ENCODE data around the gene TMED8. TPM values are rescaled to one million over a fixed set of nuclear protein-coding genes. Genes with fewer than 3 reads are reported as not detected.

Gene TMED8
- total RNA-seq, 1 experiment from 2014 or later: 7.6 TPM

DNA sequence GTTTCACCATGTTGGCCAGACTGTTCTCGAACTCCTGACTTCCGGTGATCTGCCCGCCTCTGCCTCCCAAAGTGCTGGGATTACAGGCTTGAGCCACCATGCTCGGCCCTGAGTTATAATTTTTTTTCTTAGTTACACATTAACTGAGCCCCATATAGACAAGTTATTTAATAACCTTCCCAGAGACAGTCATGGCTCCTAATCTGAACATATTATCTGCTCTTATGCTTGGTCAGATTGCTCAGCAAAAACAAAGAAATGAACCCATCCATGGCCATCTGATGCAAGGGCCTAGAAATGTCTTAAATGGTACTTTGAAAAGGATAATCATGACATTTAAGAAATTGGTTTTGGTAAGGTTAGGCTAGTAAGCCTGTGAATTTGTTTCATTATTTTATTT, 13.3 kb upstream of the TMED8 start:
- no peak for DNase-seq (ENCODE audit: low read depth in 1 of 2, low spot score in 2 of 2)
- H3K9me3 ChIP-seq (replicated peaks): no peaks in the 10 kb centered on the region
- no peaks in the 10 kb centered on the region for H3K27me3 ChIP-seq (replicated peaks)

DNA sequence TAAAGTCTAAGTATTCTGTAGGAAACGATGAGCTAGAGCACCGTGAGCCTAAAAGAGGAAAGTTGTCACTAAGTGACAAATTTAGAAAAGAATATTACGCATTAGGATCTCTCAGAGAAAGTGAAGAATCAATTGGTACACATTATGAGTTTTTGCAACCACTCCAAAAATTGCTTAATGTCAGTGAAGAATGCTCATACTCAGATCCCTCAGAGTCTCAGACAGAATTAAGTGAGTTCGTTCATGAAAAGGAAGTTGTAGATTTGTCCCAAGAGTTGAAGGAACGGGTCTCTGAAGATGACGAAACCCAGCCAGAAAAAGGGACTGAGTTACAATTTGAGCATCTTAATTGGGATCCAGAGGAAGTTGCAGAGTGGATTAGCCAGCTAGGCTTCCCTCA, 1.8 kb upstream of the TMED8 start:
- Histone ChIP-seq H3K9me3 (replicated peaks) (no peaks in the 10 kb centered on the region), H3K4me3 (no peak overlapping the region), H3K36me3 (peaks cover 3% of the 10 kb centered on the region; the same call in 1 of the 2 replicates), H3K27ac (no peak overlapping the region), H3K4me1 (replicated peaks) (peaks cover 15% of the 10 kb centered on the region; the same call in 1 of the 2 replicates), H3K27me3 (replicated peaks) (no peaks in the 10 kb centered on the region)
- no peak for DNase-seq (ENCODE audit: low read depth in 1 of 2, low spot score in 2 of 2)

More for the DNA sequence above, 13.3 kb upstream of the TMED8 start:
- Histone ChIP-seq H3K4me1 (replicated peaks) (no peaks in the 10 kb centered on the region), H3K27ac (no peak overlapping the region), H3K4me3 (no peak overlapping the region), H3K36me3 (no peaks in the 10 kb centered on the region)

DNA sequence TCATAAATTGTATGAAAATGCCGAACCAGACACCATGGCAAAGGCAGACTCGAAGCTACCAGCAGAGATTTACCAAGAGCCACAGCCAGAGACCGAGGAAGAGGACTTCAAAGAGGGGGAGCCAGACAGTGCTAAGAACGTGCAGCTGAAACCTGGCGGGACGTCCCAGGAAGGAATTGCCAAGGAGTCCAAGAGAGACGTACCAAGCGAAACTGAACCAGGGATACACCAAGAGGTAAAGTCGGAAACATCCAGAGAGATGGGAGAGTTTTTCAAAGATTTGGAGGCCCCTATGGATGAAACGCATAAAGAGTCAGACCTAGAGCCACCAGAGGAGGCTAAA, 579 bp upstream of the TMED8 start:
- no peak for DNase-seq (ENCODE audit: low read depth in 1 of 2, low spot score in 2 of 2)
- Histone ChIP-seq H3K4me1 (replicated peaks) (peaks cover 15% of the 10 kb centered on the region; the same call in 1 of the 2 replicates), H3K36me3 (peaks cover 3% of the 10 kb centered on the region; the same call in 1 of the 2 replicates), H3K9me3 (replicated peaks) (no peaks in the 10 kb centered on the region), H3K27me3 (replicated peaks) (no peaks in the 10 kb centered on the region), H3K27ac (no peak overlapping the region), H3K4me3 (peak overlapping the region; percentile 68)

- Histone ChIP-seq H3K4me1 (replicated peaks) (peaks cover 15% of the 10 kb centered on the region; the same call in 1 of the 2 replicates), H3K27ac (peak overlapping the region; percentile 59; the same call in 1 of the 2 replicates), H3K4me3 (peak overlapping the region; percentile 68), H3K27me3 (replicated peaks) (no peaks in the 10 kb centered on the region), H3K36me3 (peaks cover 3% of the 10 kb centered on the region; the same call in 1 of the 2 replicates), H3K9me3 (replicated peaks) (no peaks in the 10 kb centered on the region)
- DNase-seq (ENCODE audit: low read depth in 1 of 2, low spot score in 2 of 2): peak in 1 of 2 experiments; percentile 42
Observed at GRCh38 chr14:77375973-77376770, 722 bp downstream of the TMED8 start.

DNA sequence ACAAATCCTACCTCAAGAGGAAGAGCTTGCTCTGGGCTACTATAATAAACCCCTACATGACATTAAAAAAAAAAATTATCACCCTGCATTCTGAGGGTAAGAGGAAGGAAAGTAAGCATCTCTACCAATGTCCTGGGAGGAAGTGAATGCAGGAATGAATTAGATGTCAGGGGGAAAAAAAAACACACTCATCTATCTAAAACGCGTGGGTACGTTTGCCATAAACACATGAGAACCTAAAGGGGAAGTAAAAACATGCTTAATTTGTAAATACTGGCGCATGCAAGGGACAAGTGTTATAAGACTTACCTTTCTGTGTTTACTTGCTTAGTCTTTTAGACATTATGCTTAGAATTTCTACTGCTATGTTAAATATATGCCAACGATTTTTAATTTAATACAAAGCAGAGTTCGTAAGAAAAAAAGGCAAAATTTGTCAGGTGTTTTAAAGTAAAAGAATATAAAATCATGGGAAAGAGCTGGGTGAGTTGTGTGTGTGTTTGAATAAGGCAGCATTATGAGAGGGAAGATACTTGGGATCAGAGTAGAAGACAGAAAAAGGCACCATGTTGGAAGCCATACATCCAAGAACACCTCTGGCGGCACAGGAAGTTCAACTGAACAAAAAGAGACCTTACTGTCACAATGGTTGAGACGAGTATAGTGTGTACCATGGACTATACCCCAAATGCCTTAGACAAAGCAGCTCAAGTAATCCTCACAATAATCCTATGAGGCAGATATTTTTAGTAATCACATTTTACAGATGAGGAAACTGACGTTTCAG, 1.5 kb downstream of the TMED8 start:
- Histone ChIP-seq H3K4me3 (no peak overlapping the region), H3K27ac (no peak overlapping the region)

GRCh38 chr14:77372304-77372841, 4.5 kb downstream of the TMED8 start:
- DNase-seq (ENCODE audit: low read depth in 1 of 2, low spot score in 2 of 2): no peak
- peaks cover 11% of the 10 kb centered on the region; the same call in 1 of the 2 replicates for H3K4me1 ChIP-seq (replicated peaks)
- no peak overlapping the region for H3K27ac ChIP-seq
- H3K9me3 ChIP-seq (replicated peaks): no peaks in the 10 kb centered on the region
- H3K27me3 ChIP-seq (replicated peaks): no peaks in the 10 kb centered on the region
- peaks cover 3% of the 10 kb centered on the region; the same call in 1 of the 2 replicates for H3K36me3 ChIP-seq
- H3K4me3 ChIP-seq: no peak overlapping the region

More for the DNA sequence above, 1.5 kb downstream of the TMED8 start:
- H3K27me3 ChIP-seq (replicated peaks): no peaks in the 10 kb centered on the region
- H3K36me3 ChIP-seq: peaks cover 3% of the 10 kb centered on the region; the same call in 1 of the 2 replicates
- H3K4me1 ChIP-seq (replicated peaks): peaks cover 15% of the 10 kb centered on the region; the same call in 1 of the 2 replicates
- no peaks in the 10 kb centered on the region for H3K9me3 ChIP-seq (replicated peaks)
- no peak for DNase-seq (ENCODE audit: low read depth in 1 of 2, low spot score in 2 of 2)

- no peaks in the 10 kb centered on the region for H3K9me3 ChIP-seq (replicated peaks)
- H3K36me3 ChIP-seq: no peaks in the 10 kb centered on the region
- H3K27ac ChIP-seq: no peak overlapping the region
- H3K4me3 ChIP-seq: no peak overlapping the region
- H3K4me1 ChIP-seq (replicated peaks): no peaks in the 10 kb centered on the region
- no peak for DNase-seq (ENCODE audit: low read depth in 1 of 2, low spot score in 2 of 2)
- no peaks in the 10 kb centered on the region for H3K27me3 ChIP-seq (replicated peaks)
Observed at GRCh38 chr14:77369285-77369684, 7.6 kb downstream of the TMED8 start.

DNA sequence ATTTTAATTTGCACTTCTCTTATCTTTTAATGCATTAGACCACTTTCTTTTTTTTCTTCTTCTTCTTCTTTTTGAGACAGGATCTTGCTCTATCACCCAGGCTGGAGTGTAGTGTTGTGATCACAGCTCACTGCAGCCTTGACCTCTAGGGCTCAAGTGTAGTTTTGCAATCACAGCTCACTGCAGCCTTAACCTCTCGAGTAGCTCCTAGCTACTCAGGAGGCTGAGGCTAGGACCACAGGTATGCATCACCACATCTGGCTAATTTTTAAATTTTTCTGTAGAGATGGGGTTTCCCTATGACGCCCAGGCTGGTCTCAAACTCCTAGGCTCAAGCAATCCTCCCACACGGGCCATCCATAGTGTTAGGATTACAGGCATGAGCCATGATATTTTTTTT, 12.7 kb downstream of the TMED8 start:
- H3K9me3 ChIP-seq (replicated peaks): no peaks in the 10 kb centered on the region
- no peak for DNase-seq (ENCODE audit: low read depth in 1 of 2, low spot score in 2 of 2)
- no peaks in the 10 kb centered on the region for H3K27me3 ChIP-seq (replicated peaks)
- no peaks in the 10 kb centered on the region for H3K4me1 ChIP-seq (replicated peaks)
- no peak overlapping the region for H3K4me3 ChIP-seq
- no peak overlapping the region for H3K27ac ChIP-seq
- no peaks in the 10 kb centered on the region for H3K36me3 ChIP-seq

DNA sequence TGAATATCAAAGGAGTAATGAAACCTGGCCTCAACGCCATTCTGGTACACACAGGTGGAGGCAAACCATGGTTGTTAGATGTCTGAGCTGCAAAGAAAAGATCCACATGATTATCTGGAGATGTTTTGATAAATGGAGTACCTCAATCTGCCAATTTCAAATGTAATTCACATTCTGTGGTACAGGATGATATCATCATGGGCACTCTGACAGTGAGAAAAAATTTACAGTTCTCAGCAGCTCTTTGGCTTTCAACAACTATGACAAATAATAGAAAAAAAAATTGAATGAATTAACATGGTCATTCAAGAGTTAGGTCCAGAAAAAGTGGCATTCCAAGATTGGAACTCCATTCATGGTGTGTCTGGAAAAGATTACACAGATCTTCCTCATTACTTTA, 17.3 kb downstream of the TMED8 start:
- DNase-seq (ENCODE audit: low read depth in 1 of 2, low spot score in 2 of 2): no peak
- Histone ChIP-seq H3K36me3 (no peaks in the 10 kb centered on the region), H3K9me3 (replicated peaks) (no peaks in the 10 kb centered on the region), H3K4me3 (no peak overlapping the region), H3K27ac (no peak overlapping the region), H3K4me1 (replicated peaks) (no peaks in the 10 kb centered on the region), H3K27me3 (replicated peaks) (no peaks in the 10 kb centered on the region)

GRCh38 chr14:77356899-77357298, 20.0 kb downstream of the TMED8 start:
- Histone ChIP-seq H3K4me1 (replicated peaks) (no peaks in the 10 kb centered on the region), H3K9me3 (replicated peaks) (no peaks in the 10 kb centered on the region), H3K27me3 (replicated peaks) (no peaks in the 10 kb centered on the region), H3K36me3 (no peaks in the 10 kb centered on the region), H3K27ac (no peak overlapping the region), H3K4me3 (no peak overlapping the region)
- no peak for DNase-seq (ENCODE audit: low read depth in 1 of 2, low spot score in 2 of 2)

GRCh38 chr14:77355811-77356210, 21.1 kb downstream of the TMED8 start:
- no peak overlapping the region for H3K27ac ChIP-seq
- H3K36me3 ChIP-seq: no peaks in the 10 kb centered on the region
- no peaks in the 10 kb centered on the region for H3K4me1 ChIP-seq (replicated peaks)
- no peaks in the 10 kb centered on the region for H3K9me3 ChIP-seq (replicated peaks)
- no peak for DNase-seq (ENCODE audit: low read depth in 1 of 2, low spot score in 2 of 2)
- H3K4me3 ChIP-seq: no peak overlapping the region
- no peaks in the 10 kb centered on the region for H3K27me3 ChIP-seq (replicated peaks)

GRCh38 chr14:77353469-77354141, 23.3 kb downstream of the TMED8 start:
- no peaks in the 10 kb centered on the region for H3K9me3 ChIP-seq (replicated peaks)
- no peaks in the 10 kb centered on the region for H3K27me3 ChIP-seq (replicated peaks)
- no peak overlapping the region for H3K4me3 ChIP-seq
- H3K4me1 ChIP-seq (replicated peaks): no peaks in the 10 kb centered on the region
- H3K27ac ChIP-seq: no peak overlapping the region
- no peak for DNase-seq (ENCODE audit: low read depth in 1 of 2, low spot score in 2 of 2)
- H3K36me3 ChIP-seq: no peaks in the 10 kb centered on the region

DNA sequence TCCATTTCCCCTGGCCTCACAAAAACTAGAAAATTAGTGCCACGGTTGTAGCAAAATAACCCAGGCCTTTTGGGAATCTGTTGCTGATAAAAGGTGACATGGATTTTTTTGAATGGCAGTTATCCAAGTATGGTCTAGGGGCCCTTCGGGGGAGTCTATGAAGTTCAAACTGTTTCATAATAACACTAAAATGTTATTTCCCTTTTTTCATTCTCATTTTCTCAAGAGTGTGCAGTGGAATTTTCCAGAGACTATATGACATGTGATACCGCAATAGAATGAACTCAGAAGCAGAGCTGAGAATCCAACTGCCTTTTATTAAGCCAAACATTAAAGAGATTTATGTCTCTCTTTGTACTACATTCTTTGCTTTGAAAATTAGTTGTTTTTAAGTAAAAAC, 29.1 kb downstream of the TMED8 start:
- Histone ChIP-seq H3K27ac (no peak overlapping the region), H3K9me3 (replicated peaks) (no peaks in the 10 kb centered on the region), H3K36me3 (no peaks in the 10 kb centered on the region), H3K27me3 (replicated peaks) (no peaks in the 10 kb centered on the region), H3K4me3 (no peak overlapping the region), H3K4me1 (replicated peaks) (no peaks in the 10 kb centered on the region)
- DNase-seq (ENCODE audit: low read depth in 1 of 2, low spot score in 2 of 2): no peak
